HepG2 (cell line): Measurements from ENCODE around the gene TAS1R1. TPM values are rescaled to one million over a fixed set of nuclear protein-coding genes. Genes with fewer than 3 reads are reported as not detected.
A peak's percentile ranks its signal among the peaks of the same experiment; 100 is the strongest.

Experiments
- ATAC-seq: fragments of 200-7000 bp; cut with Tn5 transposase; 3 replicates; pipeline ENCODE4 v1.9.1; 2020; ENCODE audit warnings: mild to moderate bottlenecking, moderate library complexity
- BruUV-seq: library from RNA; stranded (reverse); fragments of 400-500 nt; replicated peaks from 2 replicates; lab custom pipeline; 2021; lab: Mats Ljungman, UMichigan
- CTCF ChIA-PET: fragments of 300-600 bp; formaldehyde crosslinking; extraction: SDS; loops from one replicate; lab custom pipeline; 2021; ENCODE audit warnings: low total read pairs, inconsistent platforms, low intra/inter-chr PET ratio; lab: Yijun Ruan, JAX
- POLR2A ChIA-PET: fragments of 350-600 bp; sonication (Branson Sonifier 250); formaldehyde crosslinking; loops from one replicate; lab custom pipeline; 2020; ENCODE audit warnings: antibody characterized with exemption, inconsistent platforms; lab: Yijun Ruan, JAX
- DNase-seq: peaks from one replicate; pipeline ENCODE4 v3.0.0-alpha.2; 2015; ENCODE audit warnings: low spot score
- FAIRE-seq: peaks from 3 replicates; lab custom pipeline; 2011; peaks lifted over from hg19 to GRCh38; lab: Jason Lieb, UNC
- H2AFZ ChIP-seq: one replicate; pipeline ENCODE4 v1.6.1; 2011; ENCODE audit warnings: low read length, inconsistent platforms
- H3K27ac ChIP-seq: fragments of 300-600 bp; 3 replicates; pipeline ENCODE4 v1.8.0; 2011; ENCODE audit warnings: mixed run types, mild to moderate bottlenecking, mixed read lengths, low read length, inconsistent platforms; ENCODE audit not compliant: insufficient read depth; ENCODE audit errors: extremely low read length
- H3K27me3 ChIP-seq, 2 experiments: fragments of 200-600 bp in 1 of 2; 2 replicates in 1 of 2; 3 replicates in 1 of 2; pipeline versions ENCODE4 v1.6.0 to v1.8.0; 2011; ENCODE audit warnings: low read length in 2 of 2, mild to moderate bottlenecking in 2 of 2, moderate library complexity in 2 of 2, inconsistent platforms in 1 of 2; ENCODE audit not compliant: insufficient read depth in 2 of 2, control insufficient read depth in 1 of 2
- H3K36me3 ChIP-seq, 2 experiments: fragments of 200-600 bp in 1 of 2; replicated peaks in 1 of 2; 2 replicates in 1 of 2; 3 replicates in 1 of 2; pipeline versions ENCODE4 v1.5.1 to v1.8.0; 2011; ENCODE audit warnings: low read length in 2 of 2, inconsistent platforms in 1 of 2; ENCODE audit not compliant: insufficient read depth in 2 of 2, control insufficient read depth in 1 of 2
- H3K4me1 ChIP-seq: 2 replicates; pipeline ENCODE4 v1.5.1; 2012; ENCODE audit warnings: low read length, inconsistent platforms; ENCODE audit not compliant: insufficient read depth
- H3K4me2 ChIP-seq: 2 replicates; pipeline ENCODE4 v1.6.0; 2011; ENCODE audit warnings: low read depth, low read length, inconsistent platforms
- H3K4me3 ChIP-seq, 3 experiments: fragments of 200-600 bp in 1 of 3; sonication (generic), shearing (Covaris generic) in 1 of 3; replicated peaks in 1 of 3; 2 replicates each; pipeline ENCODE4 v1.5.1; 2011 to 2016; ENCODE audit warnings: low read length in 3 of 3, inconsistent platforms in 2 of 3, low read depth in 2 of 3, mild to moderate bottlenecking in 2 of 3, control low read depth in 1 of 3, mixed read lengths in 1 of 3; ENCODE audit not compliant: insufficient read depth in 1 of 3
- H3K79me2 ChIP-seq: one replicate; pipeline ENCODE4 v1.6.1; 2011; ENCODE audit warnings: low read length, inconsistent platforms; ENCODE audit not compliant: insufficient read depth
- H3K9ac ChIP-seq: 2 replicates; pipeline ENCODE4 v1.6.0; 2011; ENCODE audit warnings: mild to moderate bottlenecking, low read depth, low read length, inconsistent platforms; ENCODE audit not compliant: insufficient read depth
- H3K9me3 ChIP-seq: 2 replicates; pipeline ENCODE4 v1.5.1; 2012; ENCODE audit warnings: mild to moderate bottlenecking, low read length
- H4K20me1 ChIP-seq: 2 replicates; pipeline ENCODE4 v1.6.0; 2011; ENCODE audit warnings: inconsistent platforms, mild to moderate bottlenecking, low read length, moderate library complexity; ENCODE audit not compliant: insufficient read depth
- ARID4A ChIP-seq: sonication (generic); formaldehyde crosslinking; IDR thresholded peaks from 2 replicates; pipeline ENCODE4 v1.5.0; 2020; ENCODE audit warnings: mild to moderate bottlenecking, missing genetic modification reagents, borderline replicate concordance
- BORCS8-MEF2B ChIP-seq: sonication (generic); formaldehyde crosslinking; IDR thresholded peaks from 2 replicates; pipeline ENCODE4 v1.8.0; 2022; ENCODE audit warnings: mild to moderate bottlenecking, missing genetic modification reagents
- NCOA5 ChIP-seq: sonication (generic); formaldehyde crosslinking; IDR thresholded peaks from 2 replicates; pipeline ENCODE4 v1.4.0; 2020; ENCODE audit warnings: missing genetic modification reagents
- NONO ChIP-seq, 2 experiments: fragments of 450-650 bp in 1 of 2; sonication (generic) in 1 of 2; formaldehyde crosslinking in 1 of 2; IDR thresholded peaks in 1 of 2; conservative IDR thresholded peaks in 1 of 2; 2 replicates each; pipeline versions ENCODE4 v1.6.1 to v1.8.0; 2017 to 2022; ENCODE audit warnings: mild to moderate bottlenecking in 1 of 2, missing genetic modification reagents in 1 of 2, moderate library complexity in 1 of 2
- PATZ1 ChIP-seq: sonication (generic); formaldehyde crosslinking; IDR thresholded peaks from 2 replicates; pipeline ENCODE4 v1.4.0; 2020; ENCODE audit warnings: missing genetic modification reagents
- TAF15 ChIP-seq: fragments of 200-400 bp; formaldehyde crosslinking; IDR thresholded peaks from one replicate; pipeline ENCODE4 v1.6.1; 2018; ENCODE audit warnings: mild to moderate bottlenecking, low read depth, low read length; ENCODE audit not compliant: poor library complexity, severe bottlenecking
- ZBTB7A ChIP-seq: sonication (generic); formaldehyde crosslinking; IDR thresholded peaks from 2 replicates; pipeline ENCODE4 v1.8.0; 2022; ENCODE audit warnings: mild to moderate bottlenecking, missing genetic modification reagents
- ZNF557 ChIP-seq: sonication (generic); formaldehyde crosslinking; IDR thresholded peaks from 2 replicates; pipeline ENCODE4 v1.4.0; 2020; ENCODE audit warnings: missing genetic modification reagents
- ZNF687 ChIP-seq: sonication (generic); formaldehyde crosslinking; IDR thresholded peaks from 2 replicates; pipeline ENCODE4 v1.5.1; 2020; ENCODE audit warnings: mild to moderate bottlenecking, missing genetic modification reagents, moderate library complexity
- WGBS: methylation state at CpG from one replicate; pipeline ENCODE4 v1.1.6; 2017; ENCODE audit warnings: low lambda C conversion rate; 5-methylcytosine and 5-hydroxymethylcytosine counted together
- in situ Hi-C: cut with HindIII; loops from 2 replicates; pipeline ENCODE4 v1.10.0; 2017; ENCODE audit warnings: low pct_unique_long_range_greater_than_20kb; ENCODE audit not compliant: extremely low pct_ligation_motif_present
- intact Hi-C: fragments of 100-400 bp; cut with micrococcal nuclease; formaldehyde crosslinking; loops from one replicate; pipeline ENCODE4 v1.10.0; 2022; ENCODE audit not compliant: unreplicated experiment
- polyA plus RNA-seq, 8 experiments: library from polyadenylated mRNA; depleted of rRNA in 3 of 8; stranded (reverse) in 7 of 8; unstranded in 1 of 8; fragments of >200 nt; fragmentation: Illumina TruSeq in 4 of 8; extraction: Trizol in 4 of 8; gene quantifications; 2 replicates each; pipeline versions ENCODE4 v1.2.1 to v1.2.3, GENCODE V29; 2011 to 2016; ENCODE audit warnings: low read depth in 4 of 8, missing spikeins in 1 of 8, mixed read lengths in 1 of 8; ENCODE audit not compliant: insufficient read depth in 1 of 8
- total RNA-seq, 5 experiments: library from RNA; depleted of rRNA; stranded (reverse); fragments of >200 nt; fragmentation: Illumina TruSeq; extraction: Trizol; gene quantifications; 2 replicates each; pipeline ENCODE4 v1.2.3, GENCODE V29; 2016; ENCODE audit warnings: low read depth in 1 of 5

The TAS1R1 gene
- total and polyA plus RNA-seq, 2 of the 13 experiments (the other 11 are each of a cell fraction or from before 2014, with no cell fraction given), result 1.4 to 1.6 TPM

GRCh38 chr1:6508816-6509189 lies 46.3 kb upstream of the TAS1R1 start (continued):
- no peak for TF ChIP-seq ZNF557 (CRISPR knock-in tag)
- TF ChIP-seq, all 625 proteins: peak for 0

- DNase-seq (no peak), ATAC-seq (no peak), FAIRE-seq (no peak)
- no peaks in the 10 kb centered on the region for H3K79me2 ChIP-seq
- intact Hi-C loops, result no loop called here
- H3K4me1 ChIP-seq, result peaks cover 80% of the 10 kb centered on the region
- POLR2A ChIA-PET, result interaction anchor here (0.6 to 1.2 kb wide), 4 partner anchors 12 to 45 kb away, joined by 3 read pairs; partner anchors contain the start of genes NOL9 and TAS1R1
- CTCF ChIA-PET, result no interaction called here
- peak overlapping the region; percentile 53; the same call in 1 of the 2 replicates for H3K4me2 ChIP-seq
- no peaks in the 10 kb centered on the region for H3K36me3 ChIP-seq
- WGBS, result 12% methylated on average over 11 of the region's 20 CpGs
- H4K20me1 ChIP-seq, result no peaks in the 10 kb centered on the region
- H3K27me3 ChIP-seq, result peaks cover 20 to 40% of the 10 kb centered on the region in 2 experiments; a peak in 4 of 5 replicates
- H3K9ac ChIP-seq, result no peak overlapping the region
- no peak overlapping the region for H3K27ac ChIP-seq
- H3K9me3 ChIP-seq, result no peaks in the 10 kb centered on the region
- in situ Hi-C loops, result no loop called here
- no TSS peak for BruUV-seq
- no peak overlapping the region for H2AFZ ChIP-seq
- H3K4me3 ChIP-seq, result peak overlapping the region in 1 of 3 experiments; percentile 35; a peak in 1 of 6 replicates
- TF ChIP-seq ZBTB7A (CRISPR knock-in tag) (peak; percentile 71; the same call in 1 of the 2 replicates), PATZ1 (CRISPR knock-in tag) (peak; percentile 17; the same call in 1 of the 2 replicates), NONO (IDR thresholded peaks at IDR 0.05) (no peak), NONO (CRISPR knock-in tag; conservative IDR thresholded peaks at IDR 0.05) (no peak), NCOA5 (CRISPR knock-in tag) (no peak), TAF15 (no peak), BORCS8-MEF2B (CRISPR knock-in tag) (0 out of 2 replicates have a peak, but pooled peaks have one; percentile 28), ZNF687 (CRISPR knock-in tag) (peak; percentile 24; the same call in 1 of the 2 replicates), ARID4A (CRISPR knock-in tag) (peak; percentile 39; the same call in 1 of the 2 replicates)
Measured at GRCh38 chr1:6509220-6509918, 45.7 kb upstream of the TAS1R1 start.
